ENCODE results near the gene ABCG4. TPM values are rescaled to one million over a fixed set of nuclear protein-coding genes. Genes with fewer than 3 reads are reported as not detected.

The ABCG4 gene
- total RNA-seq, 1 experiment from 2014 or later: not detected

- H3K4me3 ChIP-seq (ENCODE audit: low read depth, low read length, poor library complexity, severe bottlenecking): peak overlapping the region; percentile 58
- peaks cover 5% of the 10 kb centered on the region for H3K27me3 ChIP-seq (replicated peaks; ENCODE audit: insufficient read depth, low read depth, low read length, poor library complexity)
- peaks cover 10% of the 10 kb centered on the region for H3K4me1 ChIP-seq (ENCODE audit: insufficient read depth, low read length, poor library complexity, severe bottlenecking)
- H3K9me3 ChIP-seq (ENCODE audit: low read depth, low read length, poor library complexity, severe bottlenecking): no peaks in the 10 kb centered on the region
- H3K36me3 ChIP-seq (ENCODE audit: insufficient read depth, low read length, poor library complexity, severe bottlenecking): no peaks in the 10 kb centered on the region
- H3K27ac ChIP-seq (ENCODE audit: low read depth, low read length, poor library complexity, severe bottlenecking): no peak overlapping the region
- intact Hi-C loops (cut with micrococcal nuclease; ENCODE audit: unreplicated experiment): no loop called here
- BruUV-seq (replicated peaks): no TSS peak
- no peak for DNase-seq (ENCODE audit: low spot score)
- no peak for TF ChIP-seq EZH2 (IDR thresholded peaks at IDR 0.05; ENCODE audit: borderline replicate concordance, low read depth, low read length, poor library complexity, severe bottlenecking)
- no peak for TF ChIP-seq CTCF (conservative IDR thresholded peaks at IDR 0.05; ENCODE audit: low read depth, low read length)
- POLR2A ChIA-PET (ENCODE audit: low non-redundant PET): interaction anchor here (0.5 to 1.0 kb wide), 2 partner anchors 27 to 55 kb away, joined by 3 to 5 read pairs; partner anchors contain the start of gene HINFP
- CTCF ChIA-PET: interaction anchor here (0.6 kb wide), 1 partner anchor 216 kb away, joined by 3 read pairs; no protein-coding TSS in a partner anchor
These were observed 183 bp upstream of the ABCG4 start for GRCh38 chr11:119148720-119149017.

GRCh38 chr11:119149786-119150275 lies 979 bp downstream of the ABCG4 start:
- CTCF ChIA-PET: no interaction called here

DNA sequence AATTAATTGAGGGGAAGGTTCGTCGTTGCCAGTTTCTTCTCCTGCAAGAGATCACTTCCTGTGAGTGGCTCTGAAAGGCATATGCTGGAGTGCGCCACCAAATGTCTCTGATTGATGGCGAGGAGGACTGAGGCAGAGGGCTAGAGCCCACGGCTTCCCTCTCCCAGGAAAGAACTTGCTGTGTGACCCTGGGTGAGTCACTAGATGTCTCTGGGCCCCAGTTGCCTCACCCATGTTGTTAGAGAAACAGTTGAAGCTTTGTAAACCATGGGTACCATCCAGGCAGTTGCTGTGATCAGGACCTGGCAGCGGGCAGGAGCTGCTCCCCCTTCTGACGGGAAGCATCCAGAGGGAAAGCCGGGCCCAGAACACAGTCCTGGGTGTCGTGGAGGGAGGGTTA lies 3.2 kb downstream of the ABCG4 start:
- Histone ChIP-seq H3K9me3 (ENCODE audit: low read depth, low read length, poor library complexity, severe bottlenecking) (no peaks in the 10 kb centered on the region), H3K27me3 (replicated peaks; ENCODE audit: insufficient read depth, low read depth, low read length, poor library complexity) (peaks cover 5% of the 10 kb centered on the region), H3K4me1 (ENCODE audit: insufficient read depth, low read length, poor library complexity, severe bottlenecking) (peaks cover 10% of the 10 kb centered on the region), H3K4me3 (ENCODE audit: low read depth, low read length, poor library complexity, severe bottlenecking) (no peak overlapping the region), H3K36me3 (ENCODE audit: insufficient read depth, low read length, poor library complexity, severe bottlenecking) (no peaks in the 10 kb centered on the region), H3K27ac (ENCODE audit: low read depth, low read length, poor library complexity, severe bottlenecking) (no peak overlapping the region)
- CTCF ChIA-PET: no interaction called here
- POLR2A ChIA-PET (ENCODE audit: low non-redundant PET): no interaction called here
- TF ChIP-seq CTCF (conservative IDR thresholded peaks at IDR 0.05; ENCODE audit: low read depth, low read length) (no peak), EZH2 (IDR thresholded peaks at IDR 0.05; ENCODE audit: borderline replicate concordance, low read depth, low read length, poor library complexity, severe bottlenecking) (no peak)
- no TSS peak for BruUV-seq (replicated peaks)
- intact Hi-C loops (cut with micrococcal nuclease; ENCODE audit: unreplicated experiment): no loop called here
- no peak for DNase-seq (ENCODE audit: low spot score)

More at GRCh38 chr11:119149786-119150275, 979 bp downstream of the ABCG4 start:
- Histone ChIP-seq H3K27ac (ENCODE audit: low read depth, low read length, poor library complexity, severe bottlenecking) (no peak overlapping the region), H3K4me3 (ENCODE audit: low read depth, low read length, poor library complexity, severe bottlenecking) (peak overlapping the region; percentile 58), H3K4me1 (ENCODE audit: insufficient read depth, low read length, poor library complexity, severe bottlenecking) (peaks cover 10% of the 10 kb centered on the region), H3K36me3 (ENCODE audit: insufficient read depth, low read length, poor library complexity, severe bottlenecking) (no peaks in the 10 kb centered on the region), H3K9me3 (ENCODE audit: low read depth, low read length, poor library complexity, severe bottlenecking) (no peaks in the 10 kb centered on the region), H3K27me3 (replicated peaks; ENCODE audit: insufficient read depth, low read depth, low read length, poor library complexity) (peaks cover 5% of the 10 kb centered on the region)
- intact Hi-C loops (cut with micrococcal nuclease; ENCODE audit: unreplicated experiment): no loop called here
- TF ChIP-seq EZH2 (IDR thresholded peaks at IDR 0.05; ENCODE audit: borderline replicate concordance, low read depth, low read length, poor library complexity, severe bottlenecking) (no peak), CTCF (conservative IDR thresholded peaks at IDR 0.05; ENCODE audit: low read depth, low read length) (no peak)
- DNase-seq (ENCODE audit: low spot score): no peak
- BruUV-seq (replicated peaks): no TSS peak
- POLR2A ChIA-PET (ENCODE audit: low non-redundant PET): no interaction called here
